Activated naive CD4-positive, alpha-beta T cell (primary cell): Measurements from ENCODE around the gene TARS2.

Source experiments
- DNase-seq, 4 experiments: peaks; one replicate each; lab custom pipeline; 2025; lab: John Stamatoyannopoulos, UW

Gene TARS2

DNA sequence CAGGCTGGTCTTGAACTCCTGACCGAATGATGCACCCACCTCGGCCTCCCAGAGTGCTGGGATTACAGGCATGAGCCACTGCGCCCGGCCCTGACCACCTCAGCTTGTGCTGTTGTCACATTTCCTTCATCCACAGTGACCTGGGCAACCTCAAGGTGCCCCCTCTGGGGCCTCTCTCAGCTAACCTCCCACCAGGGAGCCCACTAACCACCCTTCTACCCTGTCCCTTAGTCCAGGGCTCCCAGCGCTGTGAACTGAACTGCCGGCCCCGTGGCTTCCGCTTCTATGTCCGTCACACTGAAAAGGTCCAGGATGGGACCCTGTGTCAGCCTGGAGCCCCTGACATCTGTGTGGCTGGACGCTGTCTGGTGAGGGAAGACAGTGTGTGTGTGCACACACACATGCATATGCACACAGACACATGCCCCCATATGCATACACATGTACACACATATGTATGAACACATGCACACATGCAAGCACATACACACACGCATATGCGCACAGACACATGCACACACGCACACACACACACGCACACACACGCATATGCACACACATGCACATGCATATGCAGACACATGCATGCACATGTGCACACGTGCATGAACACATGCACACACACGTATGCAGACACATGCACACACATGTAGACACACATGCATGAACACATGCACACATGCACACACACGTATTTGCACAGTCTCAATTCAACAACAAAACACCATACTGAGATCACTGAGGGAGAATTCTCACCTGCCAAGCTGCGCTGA, 68.2 kb downstream of the TARS2 start:
- no peak for DNase-seq

DNA sequence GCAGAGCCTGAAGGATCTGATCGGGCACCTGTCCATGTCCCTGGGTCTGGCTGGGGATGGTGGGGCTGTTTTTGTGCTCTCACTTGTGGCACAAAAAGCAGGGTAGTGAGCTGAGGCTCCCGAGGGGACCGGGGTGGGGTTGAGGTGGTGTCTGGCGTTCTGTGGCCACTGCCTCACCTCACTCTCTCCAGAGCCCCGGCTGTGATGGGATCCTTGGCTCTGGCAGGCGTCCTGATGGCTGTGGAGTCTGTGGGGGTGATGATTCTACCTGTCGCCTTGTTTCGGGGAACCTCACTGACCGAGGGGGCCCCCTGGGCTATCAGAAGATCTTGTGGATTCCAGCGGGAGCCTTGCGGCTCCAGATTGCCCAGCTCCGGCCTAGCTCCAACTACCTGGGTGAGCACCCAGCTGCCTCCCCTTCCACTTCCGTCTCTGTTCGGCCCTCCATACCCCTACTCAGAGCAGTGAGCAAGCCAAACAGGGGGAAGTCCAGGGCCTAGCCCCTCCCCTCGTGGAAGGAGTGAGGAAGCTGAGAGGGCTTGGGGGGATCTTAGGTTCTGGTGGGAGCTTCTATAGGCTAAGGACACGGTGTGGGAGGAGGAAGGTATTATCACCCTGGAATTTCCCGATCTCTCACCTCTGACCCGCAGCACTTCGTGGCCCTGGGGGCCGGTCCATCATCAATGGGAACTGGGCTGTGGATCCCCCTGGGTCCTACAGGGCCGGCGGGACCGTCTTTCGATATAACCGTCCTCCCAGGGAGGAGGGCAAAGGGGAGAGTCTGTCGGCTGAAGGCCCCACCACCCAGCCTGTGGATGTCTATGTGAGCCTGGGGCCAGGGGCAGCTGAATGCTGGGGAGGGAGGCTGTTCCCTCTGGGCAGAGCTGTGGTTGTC, 69.0 kb downstream of the TARS2 start:
- DNase-seq: no peak

DNA sequence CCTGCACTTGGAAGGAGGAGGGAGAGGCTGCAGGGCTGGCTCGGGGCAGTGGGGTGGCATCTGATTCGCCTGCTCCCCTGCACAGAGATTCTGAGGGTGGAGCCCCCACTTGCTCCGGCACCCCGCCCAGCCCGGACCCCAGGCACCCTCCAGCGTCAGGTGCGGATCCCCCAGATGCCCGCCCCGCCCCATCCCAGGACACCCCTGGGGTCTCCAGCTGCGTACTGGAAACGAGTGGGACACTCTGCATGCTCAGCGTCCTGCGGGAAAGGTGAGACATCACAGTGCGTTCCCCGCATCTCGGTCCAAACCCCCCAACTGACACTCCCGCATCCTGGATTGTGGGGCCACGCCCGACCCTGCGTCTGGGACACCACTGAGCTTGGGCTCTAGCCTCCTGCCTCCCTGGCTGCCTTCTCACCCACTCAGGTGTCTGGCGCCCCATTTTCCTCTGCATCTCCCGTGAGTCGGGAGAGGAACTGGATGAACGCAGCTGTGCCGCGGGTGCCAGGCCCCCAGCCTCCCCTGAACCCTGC, 69.9 kb downstream of the TARS2 start:
- no peak for DNase-seq
